Neuronal stem cell (in vitro differentiated cells): ENCODE results near the gene HOXD3.

Experiments used
- DNase-seq: peaks from one replicate; pipeline ENCODE4 v3.0.0-alpha.2; 2013; ENCODE audit warnings: low spot score
- H2AFZ ChIP-seq: one replicate; pipeline ENCODE4 v1.6.1; 2013; ENCODE audit warnings: mild to moderate bottlenecking, low read length, inconsistent platforms
- H2AK5ac ChIP-seq: 2 replicates; pipeline ENCODE4 v1.6.1; 2013; ENCODE audit warnings: low read depth, mild to moderate bottlenecking, inconsistent platforms, low read length, moderate library complexity, mixed read lengths
- H2BK120ac ChIP-seq: 2 replicates; pipeline ENCODE4 v1.6.1; 2013; ENCODE audit warnings: low read depth, mild to moderate bottlenecking, inconsistent platforms, low read length, moderate library complexity, mixed read lengths
- H2BK12ac ChIP-seq: one replicate; pipeline ENCODE4 v1.6.1; 2013; ENCODE audit warnings: low read length, inconsistent platforms
- H2BK15ac ChIP-seq: 2 replicates; pipeline ENCODE4 v1.6.1; 2013; ENCODE audit warnings: mild to moderate bottlenecking, low read length, inconsistent platforms, mixed read lengths
- H2BK5ac ChIP-seq: one replicate; pipeline ENCODE4 v1.6.1; 2013; ENCODE audit warnings: inconsistent platforms, mild to moderate bottlenecking, low read length, moderate library complexity
- H3K14ac ChIP-seq: one replicate; pipeline ENCODE4 v1.6.1; 2013; ENCODE audit warnings: low read length, inconsistent platforms
- H3K18ac ChIP-seq: 2 replicates; pipeline ENCODE4 v1.6.1; 2013; ENCODE audit warnings: low read length, inconsistent platforms
- H3K23ac ChIP-seq: 2 replicates; pipeline ENCODE4 v1.6.1; 2013; ENCODE audit warnings: low read depth, mild to moderate bottlenecking, mixed read lengths, low read length, inconsistent platforms; ENCODE audit not compliant: poor library complexity
- H3K27ac ChIP-seq: replicated peaks from 3 replicates; pipeline ENCODE4 v1.5.1; 2013; ENCODE audit warnings: low read length, inconsistent platforms
- H3K27me3 ChIP-seq, 3 experiments: 2 replicates each; pipeline ENCODE4 v1.6.1; 2013; ENCODE audit warnings: low read length in 3 of 3, mild to moderate bottlenecking in 2 of 3, inconsistent platforms in 1 of 3, low read depth in 1 of 3, mixed read lengths in 1 of 3, moderate library complexity in 1 of 3; ENCODE audit not compliant: control insufficient read depth in 3 of 3, insufficient read depth in 3 of 3
- H3K36me3 ChIP-seq, 2 donors: replicated peaks in 1 of 2; 2 replicates each; pipeline ENCODE4 v1.6.1; 2013; ENCODE audit warnings: low read length in 2 of 2; ENCODE audit not compliant: control insufficient read depth in 2 of 2, insufficient read depth in 2 of 2
- H3K4ac ChIP-seq: 2 replicates; pipeline ENCODE4 v1.6.1; 2013; ENCODE audit warnings: inconsistent platforms, mild to moderate bottlenecking, low read length, moderate library complexity
- H3K4me1 ChIP-seq, 2 donors: 1 replicate in 1 of 2; 2 replicates in 1 of 2; pipeline ENCODE4 v1.6.1; 2013; ENCODE audit warnings: low read length in 2 of 2, low read depth in 1 of 2; ENCODE audit not compliant: control insufficient read depth in 2 of 2, insufficient read depth in 1 of 2
- H3K4me2 ChIP-seq: one replicate; pipeline ENCODE4 v1.6.1; 2013; ENCODE audit warnings: mild to moderate bottlenecking, low read length, inconsistent platforms; ENCODE audit not compliant: insufficient read depth, poor library complexity, severe bottlenecking
- H3K4me3 ChIP-seq, 2 donors: 2 replicates each; pipeline ENCODE4 v1.5.1; 2013; ENCODE audit warnings: low read length in 2 of 2, mild to moderate bottlenecking in 2 of 2, inconsistent platforms in 1 of 2, moderate library complexity in 1 of 2
- H3K79me1 ChIP-seq: one replicate; pipeline ENCODE4 v1.6.1; 2013; ENCODE audit warnings: low read depth, mild to moderate bottlenecking, inconsistent platforms, low read length, moderate library complexity
- H3K9ac ChIP-seq: one replicate; pipeline ENCODE4 v1.6.1; 2013; ENCODE audit warnings: mild to moderate bottlenecking, low read depth, low read length, inconsistent platforms; ENCODE audit not compliant: poor library complexity
- H3K9me3 ChIP-seq, 2 donors: replicated peaks in 1 of 2; 2 replicates each; pipeline versions ENCODE3 to v1.6.1; 2013; ENCODE audit warnings: low read length in 2 of 2, mild to moderate bottlenecking in 2 of 2, inconsistent platforms in 1 of 2, low read depth in 1 of 2, mixed read lengths in 1 of 2, moderate library complexity in 1 of 2; ENCODE audit not compliant: control insufficient read depth in 2 of 2, insufficient read depth in 1 of 2
- H4K8ac ChIP-seq: one replicate; pipeline ENCODE4 v1.6.1; 2013; ENCODE audit warnings: low read depth, mild to moderate bottlenecking, inconsistent platforms, low read length, moderate library complexity
- H4K91ac ChIP-seq: one replicate; pipeline ENCODE4 v1.6.1; 2013; ENCODE audit warnings: low read length, low read depth, mild to moderate bottlenecking, inconsistent platforms; ENCODE audit not compliant: poor library complexity
- WGBS, 2 donors: extraction: QIAGEN DNeasy Blood & Tissue Kit; methylation state at CpG; one replicate each; pipeline ENCODE4 v1.1.7; 2013; ENCODE audit warnings: missing lambda C conversion rate in 2 of 2, mixed read lengths in 1 of 2; ENCODE audit not compliant: insufficient read length in 2 of 2, insufficient replicate concordance in 1 of 2; ENCODE audit errors: extremely low coverage in 2 of 2; 5-methylcytosine and 5-hydroxymethylcytosine counted together

Gene HOXD3

GRCh38 chr2:176118601-176119339 is 38.3 kb upstream of the HOXD3 start:
- Histone ChIP-seq H3K36me3 (no peaks in the 10 kb centered on the region), H3K9ac (no peak overlapping the region), H2BK12ac (no peak overlapping the region), H2AFZ (no peak overlapping the region), H3K18ac (no peak overlapping the region), H3K4ac (no peak overlapping the region), H3K4me3 (no peak overlapping the region), H3K14ac (no peak overlapping the region), H2BK120ac (no peak overlapping the region), H3K79me1 (no peaks in the 10 kb centered on the region), H3K23ac (no peak overlapping the region), H3K27me3 (peaks cover 65 to 99% (median 97%) of the 10 kb centered on the region in 3 experiments), H2BK5ac (no peak overlapping the region), H4K8ac (no peak overlapping the region), H2BK15ac (no peak overlapping the region), H4K91ac (no peak overlapping the region), H3K27ac (no peak overlapping the region), H3K4me1 (no peaks in the 10 kb centered on the region), H2AK5ac (no peak overlapping the region), H3K9me3 (peaks cover 5 to 7% of the 10 kb centered on the region in 2 donors), H3K4me2 (no peak overlapping the region)
- DNase-seq, result no peak
- WGBS, 2 donors, result 100% methylated on average over 1 of the region's 24 CpGs; no CpG with 5 or more reads in 1 of the 2 donors

- Histone ChIP-seq H2BK12ac (no peak overlapping the region), H2BK5ac (no peak overlapping the region), H3K27ac (no peak overlapping the region), H3K4me2 (no peak overlapping the region), H2AFZ (no peak overlapping the region), H3K4me1 (no peaks in the 10 kb centered on the region), H3K27me3 (peaks cover 73 to 99% (median 99%) of the 10 kb centered on the region in 3 experiments), H3K4me3 (no peak overlapping the region), H3K36me3 (no peaks in the 10 kb centered on the region), H3K4ac (no peak overlapping the region), H2BK120ac (no peak overlapping the region), H3K9ac (no peak overlapping the region), H2AK5ac (no peak overlapping the region), H3K14ac (no peak overlapping the region), H3K79me1 (no peaks in the 10 kb centered on the region), H3K9me3 (peaks cover 5 to 7% of the 10 kb centered on the region in 2 donors), H3K23ac (no peak overlapping the region), H4K91ac (no peak overlapping the region), H3K18ac (no peak overlapping the region), H4K8ac (no peak overlapping the region), H2BK15ac (no peak overlapping the region)
- no peak for DNase-seq
- no CpG with 5 or more reads among the region's 13 CpGs for WGBS, 2 donors
Observed at GRCh38 chr2:176120364-176121189, 36.5 kb upstream of the HOXD3 start.

- Histone ChIP-seq H3K9me3 (peaks cover 5 to 7% of the 10 kb centered on the region in 2 donors), H3K4me2 (no peak overlapping the region), H4K8ac (no peak overlapping the region), H2AFZ (peak overlapping the region; percentile 95), H2AK5ac (no peak overlapping the region), H3K4ac (no peak overlapping the region), H3K27ac (no peak overlapping the region), H3K27me3 (peaks cover 67 to 99% (median 97%) of the 10 kb centered on the region in 3 experiments), H2BK15ac (no peak overlapping the region), H2BK12ac (no peak overlapping the region), H4K91ac (no peak overlapping the region), H3K4me3 (no peak overlapping the region), H2BK5ac (no peak overlapping the region), H2BK120ac (no peak overlapping the region), H3K36me3 (no peaks in the 10 kb centered on the region), H3K18ac (no peak overlapping the region), H3K79me1 (no peaks in the 10 kb centered on the region), H3K23ac (no peak overlapping the region), H3K4me1 (no peaks in the 10 kb centered on the region), H3K9ac (no peak overlapping the region), H3K14ac (no peak overlapping the region)
- DNase-seq, result no peak
- WGBS, 2 donors, result no CpG with 5 or more reads among the region's 53 CpGs
Observed at GRCh38 chr2:176121190-176122051, 35.7 kb upstream of the HOXD3 start.
